Epidermal melanocyte (primary cell): ENCODE measurements around the gene OTUD7B.
"Not testable (repeated sequence)": the region's sequence is repeated elsewhere in the genome, so short reads cannot be mapped to it uniquely, and the experiment has no call there.

ENCODE experiments used
- DNase-seq: peaks from one replicate; pipeline ENCODE4 v3.0.0; 2011; ENCODE audit warnings: low spot score; ENCODE audit not compliant: insufficient read length

Gene OTUD7B

DNA sequence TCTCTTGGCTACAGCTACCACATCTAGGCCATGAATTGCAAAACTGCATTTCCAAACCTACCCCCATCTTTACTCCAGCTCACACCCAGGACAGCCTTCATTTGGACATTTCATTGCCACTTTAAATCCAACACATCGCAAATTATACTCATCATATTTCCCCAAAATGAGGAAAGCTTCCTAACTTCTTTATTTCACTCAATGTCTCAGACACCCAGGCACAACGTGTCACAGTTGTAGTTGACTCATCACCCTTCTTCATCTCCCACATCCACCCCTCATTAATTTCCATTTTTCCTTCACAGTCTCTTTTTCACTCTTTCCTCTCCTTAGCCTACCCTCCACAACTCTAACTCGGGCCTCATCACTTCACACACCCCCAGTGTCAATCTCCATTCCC, 6.7 kb downstream of the OTUD7B start:
- no peak for DNase-seq

DNA sequence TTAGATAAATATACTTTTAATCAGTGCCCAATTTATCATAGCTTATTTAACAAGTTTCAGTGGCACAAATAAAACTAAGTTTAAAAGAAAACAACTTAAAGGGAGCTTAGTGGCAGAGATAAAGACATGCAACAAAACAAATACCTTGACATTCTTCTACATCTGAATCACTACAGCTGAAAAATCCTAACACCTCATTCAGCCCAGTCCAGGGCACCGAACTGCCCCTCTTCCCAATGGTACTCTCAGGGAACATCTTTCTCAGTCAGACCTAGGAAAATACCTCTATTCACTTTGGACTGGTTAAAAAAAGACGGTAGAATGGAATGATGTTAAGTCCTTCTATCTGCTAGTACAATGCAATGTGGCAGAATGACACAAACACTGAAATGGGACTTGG, 8.3 kb downstream of the OTUD7B start:
- DNase-seq = no peak

DNA sequence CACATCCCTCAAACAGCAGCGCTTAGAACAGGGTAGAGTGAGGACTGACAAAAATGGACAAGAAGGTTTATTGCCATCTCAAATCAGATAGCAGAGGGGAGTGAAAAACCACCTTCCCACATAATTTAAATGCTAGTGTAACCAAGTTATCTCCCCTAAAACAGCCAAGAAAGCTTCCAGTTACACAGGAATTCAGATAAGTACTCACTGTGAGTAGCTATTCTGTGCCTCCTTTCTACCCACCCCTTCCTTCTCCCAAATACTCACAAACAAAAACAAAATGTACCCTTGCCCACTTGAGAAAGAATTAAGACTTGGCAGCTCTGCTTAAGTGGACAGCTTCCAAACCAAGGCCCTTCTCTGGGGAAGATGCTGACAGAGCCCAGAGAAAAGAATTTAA, 9.1 kb downstream of the OTUD7B start:
- DNase-seq = no peak

DNA sequence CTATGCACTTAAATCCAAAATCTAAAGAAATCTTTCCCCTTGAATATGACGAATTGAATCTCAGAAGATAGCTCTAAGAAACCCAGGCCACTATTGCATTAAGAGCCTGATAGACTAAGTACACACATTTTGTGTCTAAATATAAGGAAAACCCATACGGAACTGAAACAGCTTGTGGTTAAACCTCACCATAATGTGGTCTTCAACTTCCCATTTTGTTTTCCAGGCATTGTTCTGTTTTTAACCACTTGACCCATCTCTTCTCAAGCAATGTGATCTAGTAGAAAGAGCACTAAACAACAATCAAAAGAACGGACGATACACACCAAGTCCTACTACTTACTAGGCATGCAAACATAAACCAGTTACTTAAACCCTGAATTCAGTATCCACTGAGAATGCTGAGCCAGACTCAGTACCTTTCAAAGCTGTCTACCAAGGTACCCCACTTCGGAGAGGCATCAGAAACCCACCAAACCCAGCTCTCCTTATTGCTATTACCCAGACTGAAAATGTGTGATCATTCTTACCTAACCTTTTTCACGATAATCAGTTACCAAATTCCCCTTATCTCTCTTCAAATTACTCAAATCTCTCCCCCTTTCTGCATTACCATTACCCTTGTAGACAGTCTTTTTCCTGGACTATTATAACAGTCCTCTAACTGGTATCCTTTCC, 12.8 kb downstream of the OTUD7B start:
- DNase-seq = no peak

DNA sequence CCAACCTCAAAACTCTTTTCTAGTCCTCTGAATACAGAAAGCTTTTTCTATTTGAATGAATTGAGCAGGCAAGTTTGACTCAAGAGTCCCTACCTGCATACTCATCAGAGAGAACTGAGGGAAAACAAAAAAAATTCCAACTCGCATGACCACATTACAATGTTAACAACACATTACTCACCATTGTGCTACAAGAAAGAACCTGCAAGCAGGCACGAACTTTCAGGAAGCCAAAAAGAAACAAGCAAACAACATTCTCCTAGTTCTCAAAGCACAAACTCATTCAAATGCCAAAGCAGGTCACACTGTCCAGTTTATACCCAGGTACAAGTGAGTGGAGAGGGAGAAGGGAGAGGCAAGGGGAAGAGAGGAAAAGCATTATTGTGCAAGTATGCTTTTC, 14.6 kb downstream of the OTUD7B start:
- DNase-seq = no peak

DNA sequence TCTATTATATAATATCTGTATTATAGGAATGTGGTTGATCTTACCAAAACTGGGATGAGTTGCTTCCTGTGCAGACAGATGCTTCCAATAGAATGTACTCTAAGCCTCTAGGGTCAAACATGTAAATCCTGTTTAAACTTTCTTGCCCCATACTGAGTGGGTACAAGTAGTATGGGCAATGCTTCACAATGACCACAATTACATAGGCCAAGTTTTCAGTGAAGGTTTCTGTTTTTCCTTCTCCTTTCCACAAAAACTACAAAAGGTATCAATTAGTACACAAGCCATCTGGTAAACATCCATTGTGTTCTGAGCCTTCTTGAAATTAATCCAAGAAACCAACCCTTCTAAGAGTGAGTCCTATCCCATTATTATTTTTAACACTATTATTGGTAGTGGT, 16.8 kb downstream of the OTUD7B start:
- DNase-seq = no peak

DNA sequence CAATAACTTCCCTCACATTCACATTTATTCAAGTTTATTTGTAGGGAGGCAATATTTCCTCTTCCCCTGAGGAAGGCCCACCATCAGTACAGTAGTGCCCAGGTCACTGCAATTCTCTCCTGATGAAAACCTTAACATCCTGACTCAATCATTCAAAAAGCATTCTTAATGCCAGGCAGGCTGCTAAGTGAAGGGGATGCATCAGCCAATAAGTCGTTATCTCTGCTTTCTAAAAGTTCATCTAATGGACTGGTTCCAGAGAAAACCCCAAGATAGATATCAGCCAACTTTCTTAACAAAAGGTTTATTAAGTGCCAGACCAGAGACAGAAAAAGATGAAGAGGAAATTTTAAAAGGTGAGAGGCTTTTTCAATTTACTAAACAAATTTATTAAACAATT, 17.3 kb downstream of the OTUD7B start:
- DNase-seq = no peak

DNA sequence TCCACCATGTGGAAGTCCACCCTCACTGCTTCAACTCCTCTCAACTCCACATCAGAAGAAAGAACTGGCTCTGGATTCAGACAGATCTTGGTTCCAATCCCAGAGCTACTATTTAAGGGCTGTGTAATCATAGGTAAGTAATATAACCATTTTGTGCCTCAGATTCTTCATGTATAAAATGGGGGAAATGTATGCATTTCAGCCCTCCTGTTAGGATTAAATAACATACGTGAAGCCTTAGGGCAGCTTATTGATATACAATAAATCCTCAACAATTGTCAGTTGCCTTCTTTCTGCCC, 23.3 kb downstream of the OTUD7B start:
- DNase-seq = no peak

DNA sequence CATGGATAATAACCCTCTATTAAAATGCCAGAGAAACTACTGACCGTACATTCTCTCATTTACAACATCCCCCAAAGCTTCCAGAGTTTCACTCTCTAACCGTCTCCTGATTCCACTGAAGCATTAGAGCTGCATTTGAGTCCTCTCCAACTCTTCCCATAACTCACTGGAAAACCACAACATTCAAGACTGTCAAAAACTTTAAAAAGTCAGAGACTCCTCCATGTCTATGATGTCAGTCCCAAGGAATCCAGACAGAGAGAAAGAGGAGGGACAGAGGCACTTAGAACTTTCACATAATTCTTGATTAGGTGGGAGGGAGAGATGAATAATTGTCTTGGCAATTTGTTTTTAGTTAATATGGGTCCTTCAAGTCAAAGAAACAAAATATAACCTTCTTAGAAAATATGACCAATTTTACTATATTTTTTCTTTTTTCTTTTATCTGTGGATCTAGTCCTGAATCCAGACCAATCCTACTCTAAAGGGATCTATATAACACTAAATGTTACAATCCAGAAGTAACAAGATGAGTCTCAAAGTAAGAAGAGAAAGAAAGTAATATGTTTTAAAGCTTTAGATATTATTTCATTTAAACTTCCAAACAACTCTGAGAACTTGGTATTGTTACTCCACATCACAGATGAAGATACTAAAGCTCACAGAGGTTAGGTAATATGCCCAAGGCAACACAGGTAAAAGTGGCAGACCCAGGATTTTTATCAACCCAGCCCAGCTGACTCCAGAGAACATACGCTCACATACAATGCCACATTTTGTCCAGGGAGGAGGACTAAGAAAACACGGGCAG, 23.8 kb downstream of the OTUD7B start:
- DNase-seq = peak; percentile 77

DNA sequence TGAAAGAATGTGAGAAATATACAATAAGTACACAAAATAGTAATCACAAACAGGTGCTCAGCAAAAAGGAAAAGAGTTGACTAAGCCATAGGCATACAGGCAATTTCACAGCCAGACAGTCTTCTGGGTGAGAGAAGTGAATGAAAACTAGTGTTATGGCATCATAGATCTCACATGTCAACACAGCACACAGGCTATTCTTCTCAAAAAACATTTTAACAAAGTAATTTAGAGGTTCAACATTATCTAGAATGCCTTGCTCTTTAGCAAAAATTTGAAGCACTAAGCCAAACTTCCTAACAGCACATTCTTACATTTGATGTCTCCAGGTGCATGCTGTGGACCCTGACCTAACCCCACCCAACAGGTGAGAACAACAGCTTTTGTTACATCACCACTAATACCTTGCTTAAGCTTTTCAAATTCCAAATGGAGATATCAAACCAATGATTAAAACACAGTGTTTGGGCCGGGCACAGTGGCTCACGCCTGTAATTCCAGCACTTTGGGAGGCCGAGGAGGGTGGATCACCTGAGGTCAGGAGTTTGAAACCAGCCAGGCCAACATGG, 30.5 kb downstream of the OTUD7B start:
- no peak for DNase-seq

DNA sequence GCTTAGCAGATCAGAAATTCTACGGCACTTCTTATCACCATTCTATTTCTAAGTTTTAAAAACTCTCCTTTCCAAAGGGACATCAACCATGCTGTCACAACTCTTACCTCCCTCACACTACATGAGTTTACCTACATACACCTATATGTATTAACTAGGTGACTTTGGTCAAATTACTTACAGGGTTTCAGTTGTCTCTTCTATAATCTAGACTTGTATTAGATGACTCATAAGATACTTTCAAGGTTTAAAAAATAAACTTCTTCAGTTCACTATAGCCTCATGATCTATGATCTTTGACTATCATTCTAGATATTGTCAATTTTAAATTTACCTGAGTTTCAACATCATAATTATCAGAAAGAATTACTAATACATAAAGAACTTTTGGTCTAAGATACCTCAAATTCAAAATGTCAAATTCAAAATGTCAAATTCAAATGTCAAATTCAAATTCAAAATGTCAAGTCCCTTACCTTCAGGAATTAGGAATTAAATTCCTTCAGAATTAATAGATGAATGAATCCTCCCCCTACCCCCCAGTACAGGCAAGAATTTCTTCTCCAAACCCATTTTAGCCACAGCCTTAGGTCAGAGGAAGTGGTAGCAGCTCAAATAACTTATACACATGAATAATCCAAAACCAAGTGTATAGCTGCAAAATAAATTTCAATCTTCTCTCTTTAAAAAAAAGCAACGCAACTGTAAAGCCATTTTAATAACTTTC, 31.1 kb downstream of the OTUD7B start:
- DNase-seq = no peak

DNA sequence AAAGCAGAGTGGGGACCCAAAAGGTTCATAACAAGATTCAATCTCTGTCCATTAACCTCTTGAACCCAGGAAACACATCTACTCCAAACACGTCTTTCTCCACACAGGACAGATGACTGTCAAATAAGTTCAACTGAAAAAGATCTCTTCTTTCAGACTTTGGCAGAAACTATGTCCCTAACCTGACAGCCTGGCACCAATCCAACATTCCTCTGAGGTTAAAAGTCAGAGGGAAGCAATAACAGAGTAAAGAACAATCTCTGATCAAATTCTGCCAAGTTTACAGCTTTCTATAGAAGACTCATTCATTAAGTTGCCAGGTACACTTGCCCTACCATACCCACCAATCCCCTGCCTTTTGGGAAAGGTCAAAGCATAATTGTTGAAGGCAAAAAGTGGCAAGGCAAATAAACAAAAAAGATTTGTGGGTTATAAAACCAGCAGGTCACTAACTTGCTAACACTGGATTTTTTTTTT, 31.9 kb downstream of the OTUD7B start:
- DNase-seq = no peak

DNA sequence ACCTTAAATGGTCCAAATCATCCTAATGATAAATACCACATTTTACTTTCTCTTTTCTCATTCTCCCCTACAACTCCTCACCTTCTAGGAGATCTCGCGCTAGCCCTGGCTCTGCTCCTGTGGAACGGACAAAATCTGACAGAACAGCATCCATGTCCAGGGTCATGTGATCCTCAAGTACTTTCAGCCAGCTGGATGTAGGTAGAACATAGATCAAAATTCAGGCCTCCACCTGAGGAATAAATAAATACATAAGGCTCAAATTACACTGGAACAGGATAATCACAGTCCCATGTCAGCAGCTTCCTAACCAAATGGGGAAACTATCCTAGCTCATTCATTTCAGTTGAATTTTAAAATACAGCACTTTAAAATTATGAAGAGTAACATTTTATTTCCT, 33.2 kb downstream of the OTUD7B start:
- DNase-seq = no peak

DNA sequence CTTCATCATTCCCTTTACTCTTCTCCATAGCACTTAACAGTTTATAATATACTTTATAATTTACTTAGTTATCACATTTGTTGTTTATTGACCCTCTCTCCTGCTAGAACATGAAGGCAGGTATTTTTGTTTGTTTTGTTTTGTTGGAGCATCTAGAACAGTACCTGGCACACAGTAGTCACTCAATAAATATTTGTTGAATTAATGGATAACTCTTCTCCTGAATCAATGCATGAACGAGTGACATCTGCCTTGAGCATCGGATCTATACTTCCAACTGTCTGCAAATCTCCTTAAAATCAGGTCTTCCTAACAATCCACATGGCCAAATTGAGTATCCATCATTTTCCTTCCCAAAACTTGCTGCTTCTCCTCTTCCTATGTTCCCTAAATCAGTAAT, 38.0 kb downstream of the OTUD7B start:
- DNase-seq = no peak

DNA sequence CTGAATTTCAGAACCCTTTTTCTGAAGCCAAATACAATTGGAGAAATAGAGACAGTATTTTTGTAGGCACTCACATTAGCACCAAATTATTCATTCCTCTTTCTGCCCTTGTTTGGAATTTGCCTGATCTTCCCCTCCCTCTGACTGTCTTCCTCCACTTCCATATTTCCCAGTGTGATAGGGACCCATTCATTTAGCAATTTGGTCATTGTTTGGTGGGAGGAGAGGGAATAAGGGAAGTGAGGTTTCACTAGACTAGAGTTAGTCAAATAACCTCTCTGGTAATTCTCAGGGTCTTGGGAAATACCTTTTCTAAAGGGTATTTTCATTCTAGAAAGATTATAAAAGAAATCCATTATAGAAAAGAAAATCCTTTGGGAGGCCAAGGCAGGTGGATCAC, 42.9 kb downstream of the OTUD7B start:
- no peak for DNase-seq

DNA sequence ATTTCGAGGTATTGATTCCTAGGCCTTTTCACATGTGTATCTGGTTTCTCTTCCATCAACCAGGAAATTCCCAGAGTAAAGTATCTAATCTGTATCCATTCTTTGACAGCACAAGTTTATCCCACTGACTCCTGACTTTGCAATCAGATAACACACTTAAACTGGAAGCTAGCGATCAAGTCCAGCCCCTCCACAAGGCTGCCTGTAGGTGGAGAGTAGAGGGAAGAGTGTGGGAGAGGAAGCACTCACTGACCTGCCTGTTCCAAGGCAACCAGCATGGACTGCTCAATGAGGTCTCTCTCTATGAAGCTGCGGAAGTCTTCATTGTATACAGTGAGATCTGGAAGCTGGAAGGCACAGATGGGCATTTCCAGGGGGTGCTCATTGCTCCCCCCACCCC, 43.5 kb downstream of the OTUD7B start:
- no peak for DNase-seq

DNA sequence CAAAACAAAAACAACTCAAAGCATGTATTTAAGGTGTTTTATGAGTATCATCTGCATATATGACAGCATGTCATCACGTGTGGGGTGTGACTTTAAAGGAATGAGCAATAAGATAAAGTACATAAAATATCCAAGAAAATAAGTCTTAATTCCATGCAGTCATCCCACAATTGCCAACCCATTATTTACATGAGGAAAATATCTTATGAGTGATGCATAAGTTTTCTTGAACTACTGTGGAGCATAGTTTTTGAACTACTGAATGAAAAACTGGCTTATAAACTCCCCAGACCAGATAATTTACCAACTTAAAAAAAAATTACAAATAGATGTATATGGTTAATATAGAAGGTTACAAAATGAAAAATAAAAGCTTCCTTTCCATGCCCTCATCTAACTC, 44.1 kb downstream of the OTUD7B start:
- no peak for DNase-seq

DNA sequence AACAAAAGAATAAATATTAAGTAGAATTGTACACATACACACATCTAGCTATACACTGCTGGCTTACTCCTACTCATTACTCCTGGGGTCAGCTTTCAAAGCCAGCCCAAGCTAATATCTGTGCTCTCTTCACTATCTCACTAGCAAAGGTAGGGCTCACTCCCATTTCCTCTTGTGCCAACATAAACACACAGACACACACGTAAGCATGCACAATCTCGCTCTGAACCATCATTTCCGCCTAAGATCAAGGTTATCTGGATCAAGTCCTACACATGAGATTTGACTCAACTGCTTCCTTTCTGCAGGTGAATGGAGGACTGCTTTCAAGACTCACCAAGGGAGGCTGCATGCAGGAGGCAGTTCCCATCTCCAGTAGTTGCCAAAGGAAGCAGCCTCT, 45.1 kb downstream of the OTUD7B start:
- no peak for DNase-seq

DNA sequence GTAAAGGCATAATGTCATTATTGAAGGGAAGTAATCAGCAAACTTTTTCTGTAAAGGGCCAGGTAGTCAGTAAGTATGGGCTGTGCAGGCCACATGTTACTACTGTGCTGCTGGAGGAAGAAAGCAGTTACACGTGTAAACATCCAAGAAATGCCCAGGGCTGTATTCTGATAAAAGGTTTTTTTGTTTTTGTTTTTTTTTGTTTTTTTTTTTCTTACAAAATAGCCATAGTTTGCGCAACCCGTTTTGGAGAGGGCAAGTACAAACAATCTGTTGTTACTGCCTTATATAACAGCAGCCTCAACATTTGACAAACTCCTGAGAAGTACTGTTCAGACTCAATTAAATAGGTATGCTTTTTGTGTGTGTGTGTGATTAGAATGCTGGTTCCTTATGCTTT, 47.2 kb downstream of the OTUD7B start:
- DNase-seq = no peak

DNA sequence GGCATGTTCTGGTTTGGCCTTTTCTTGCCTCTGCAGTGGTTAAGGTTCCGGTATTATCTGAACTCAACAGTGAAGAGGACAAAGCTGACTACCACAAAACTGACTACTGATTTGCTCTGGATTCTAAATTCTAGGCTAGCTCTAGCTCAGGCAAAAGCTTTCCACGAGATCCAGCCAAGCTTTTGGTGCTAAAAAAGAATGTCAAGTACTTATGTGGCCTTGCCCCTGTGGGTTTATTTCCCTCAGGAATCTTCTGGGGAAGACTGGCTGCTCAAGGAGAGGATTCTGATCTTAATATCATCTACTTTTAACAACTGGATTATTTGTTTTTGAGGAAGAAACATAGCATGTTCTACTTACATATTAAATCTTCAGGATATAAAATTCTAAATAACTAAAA, 47.8 kb downstream of the OTUD7B start:
- no peak for DNase-seq

DNA sequence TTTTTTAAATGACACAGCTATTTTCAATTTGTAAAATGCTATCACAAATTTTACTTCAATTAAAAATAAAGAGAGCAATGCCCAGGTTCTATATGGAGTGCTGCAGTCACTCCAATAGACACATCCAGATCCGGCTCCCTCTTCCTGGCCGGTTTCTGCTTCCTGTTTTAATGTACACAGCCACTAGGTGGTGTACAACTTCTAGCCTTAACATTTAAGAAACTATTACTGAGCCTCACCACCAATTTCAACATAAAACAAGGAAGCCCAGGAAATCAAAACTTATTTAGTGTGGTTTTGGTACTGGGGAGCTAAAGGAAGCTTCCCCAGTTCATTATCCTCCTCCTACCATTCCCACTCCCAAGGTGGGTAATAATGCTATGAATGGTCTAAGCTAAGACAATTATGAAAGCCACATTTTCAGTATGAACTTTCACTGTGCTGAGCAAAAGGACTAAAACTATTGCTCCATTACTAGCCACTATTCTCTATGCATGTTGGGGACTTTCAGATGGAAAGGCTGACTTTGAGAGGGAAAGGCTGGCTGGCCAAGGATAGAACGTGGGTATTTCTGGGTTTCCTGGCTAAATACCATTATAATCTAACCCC, 48.4 kb downstream of the OTUD7B start:
- DNase-seq = peak; percentile 34

DNA sequence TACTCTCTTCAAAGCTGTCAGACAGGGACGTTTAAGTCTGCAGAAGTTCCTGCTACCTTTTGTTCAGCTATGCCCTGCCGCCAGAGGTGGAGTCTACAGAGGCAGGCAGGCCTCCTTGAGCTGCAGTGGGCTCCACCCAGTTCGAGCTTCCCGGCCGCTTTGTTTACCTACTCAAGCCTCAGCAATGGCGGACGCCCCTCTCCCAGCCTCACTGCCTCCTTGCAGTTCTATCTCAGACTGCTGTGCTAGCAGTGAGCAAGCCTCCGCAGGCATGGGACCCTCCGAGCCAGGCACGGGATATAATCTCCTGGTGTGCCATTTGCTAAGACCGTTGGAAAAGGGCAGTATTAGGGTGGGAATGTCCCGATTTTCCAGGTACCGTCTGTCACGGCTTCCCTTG, 53.0 kb downstream of the OTUD7B start:
- DNase-seq = not testable (repeated sequence)
